Breast epithelium (tissue), 4 donors: Measurements from ENCODE around the gene OR2T8. TPM values are rescaled to one million over a fixed set of nuclear protein-coding genes. Genes with fewer than 3 reads are reported as not detected.
A peak's percentile ranks its signal among the peaks of the same experiment; 100 is the strongest.

Experiments used
- DNase-seq, 2 donors: peaks; one replicate each; pipeline ENCODE4 v3.0.0-alpha.2; 2019; ENCODE audit warnings: low spot score in 2 of 2
- H3K27ac ChIP-seq, 2 donors: fragments of 200-600 bp; sonication (generic) in 1 of 2; one replicate each; pipeline ENCODE4 v1.5.1; 2016 to 2019; ENCODE audit warnings: mild to moderate bottlenecking in 1 of 2
- H3K27me3 ChIP-seq, 2 donors: fragments of 200-600 bp; sonication (generic) in 1 of 2; one replicate each; pipeline versions ENCODE4 v1.5.1 to v1.6.0; 2017 to 2019; ENCODE audit warnings: control low read depth in 1 of 2, mild to moderate bottlenecking in 1 of 2
- H3K36me3 ChIP-seq: fragments of 200-600 bp; one replicate; pipeline ENCODE4 v1.5.1; 2019
- H3K4me1 ChIP-seq, 2 donors: fragments of 200-600 bp; sonication (generic); one replicate each; pipeline ENCODE4 v1.5.1; 2016 to 2019; ENCODE audit warnings: control low read depth in 1 of 2
- H3K4me3 ChIP-seq, 3 donors: fragments of 200-600 bp; sonication (generic); 1 replicate in 2 of 3; 2 replicates in 1 of 3; pipeline ENCODE4 v1.5.1; 2016 to 2019; ENCODE audit warnings: mild to moderate bottlenecking in 3 of 3, moderate library complexity in 2 of 3
- H3K9me3 ChIP-seq, 2 donors: fragments of 200-600 bp; sonication (generic) in 1 of 2; one replicate each; pipeline ENCODE4 v1.5.1; 2016 to 2019; ENCODE audit warnings: control low read depth in 1 of 2
- POLR2A ChIP-seq: fragments of 450-650 bp; IDR thresholded peaks from one replicate; pipeline ENCODE4 v1.6.1; 2016; ENCODE audit warnings: antibody characterized with exemption, mild to moderate bottlenecking, moderate library complexity
- POLR2AphosphoS5 ChIP-seq, 3 donors: sonication (generic); formaldehyde crosslinking; IDR thresholded peaks; one replicate each; pipeline ENCODE4 v1.6.1; 2017; ENCODE audit warnings: antibody characterized with exemption in 3 of 3
- intact Hi-C: fragments of 100-400 bp; cut with DNase I; formaldehyde crosslinking; loops from one replicate; pipeline ENCODE4 v1.15.1; 2023; ENCODE audit warnings: low total_unique reads
- total RNA-seq, 3 donors: library from RNA; depleted of rRNA; stranded (reverse); fragments of >200 nt; gene quantifications; one replicate each; pipeline ENCODE4 v1.1.0, GENCODE V29; 2016
- TF ChIP-seq, protein P1 (sequence below), 3 donors: fragments of 450-650 bp; IDR thresholded peaks; one replicate each; pipeline ENCODE4 v1.5.1; 2016 to 2017; ENCODE audit warnings: antibody characterized with exemption in 3 of 3, mild to moderate bottlenecking in 3 of 3, moderate library complexity in 3 of 3

OR2T8 gene
- total RNA-seq, 3 donors from 2014 or later = not detected

DNA sequence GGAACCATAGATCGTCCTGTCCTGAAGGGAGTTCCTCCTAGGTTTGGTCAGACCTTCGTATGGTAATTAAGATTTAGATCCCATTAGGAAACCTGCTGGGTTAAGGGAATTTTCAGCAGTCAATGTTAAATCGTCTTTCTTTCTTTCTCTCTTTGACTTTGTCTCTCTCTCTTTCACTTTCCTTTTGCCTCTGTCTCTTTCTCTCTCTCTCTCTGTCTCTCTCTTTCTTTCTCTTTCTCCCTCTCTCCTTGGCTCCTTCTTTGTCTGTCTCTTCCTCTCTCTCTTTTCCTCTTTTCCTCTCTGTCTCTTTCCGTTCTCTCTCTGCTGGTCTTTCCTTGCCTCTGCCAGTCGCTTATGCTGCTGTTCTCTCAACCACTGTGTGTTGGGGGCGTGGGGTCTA is 15.9 kb upstream of the OR2T8 start:
- Histone ChIP-seq H3K9me3 (no peaks in the 10 kb centered on the region), H3K4me3 (no peak overlapping the region), H3K27me3 (no peaks in the 10 kb centered on the region), H3K36me3 (no peaks in the 10 kb centered on the region), H3K4me1 (no peaks in the 10 kb centered on the region), H3K27ac (no peak overlapping the region)
- no peak for DNase-seq
- TF ChIP-seq POLR2AphosphoS5 (IDR thresholded peaks at IDR 0.05) (no peak), POLR2A (no peak)
- TF ChIP-seq, protein P1, sequence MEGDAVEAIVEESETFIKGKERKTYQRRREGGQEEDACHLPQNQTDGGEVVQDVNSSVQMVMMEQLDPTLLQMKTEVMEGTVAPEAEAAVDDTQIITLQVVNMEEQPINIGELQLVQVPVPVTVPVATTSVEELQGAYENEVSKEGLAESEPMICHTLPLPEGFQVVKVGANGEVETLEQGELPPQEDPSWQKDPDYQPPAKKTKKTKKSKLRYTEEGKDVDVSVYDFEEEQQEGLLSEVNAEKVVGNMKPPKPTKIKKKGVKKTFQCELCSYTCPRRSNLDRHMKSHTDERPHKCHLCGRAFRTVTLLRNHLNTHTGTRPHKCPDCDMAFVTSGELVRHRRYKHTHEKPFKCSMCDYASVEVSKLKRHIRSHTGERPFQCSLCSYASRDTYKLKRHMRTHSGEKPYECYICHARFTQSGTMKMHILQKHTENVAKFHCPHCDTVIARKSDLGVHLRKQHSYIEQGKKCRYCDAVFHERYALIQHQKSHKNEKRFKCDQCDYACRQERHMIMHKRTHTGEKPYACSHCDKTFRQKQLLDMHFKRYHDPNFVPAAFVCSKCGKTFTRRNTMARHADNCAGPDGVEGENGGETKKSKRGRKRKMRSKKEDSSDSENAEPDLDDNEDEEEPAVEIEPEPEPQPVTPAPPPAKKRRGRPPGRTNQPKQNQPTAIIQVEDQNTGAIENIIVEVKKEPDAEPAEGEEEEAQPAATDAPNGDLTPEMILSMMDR (IDR thresholded peaks at IDR 0.05) = no peak
- intact Hi-C loops = no loop called here

DNA sequence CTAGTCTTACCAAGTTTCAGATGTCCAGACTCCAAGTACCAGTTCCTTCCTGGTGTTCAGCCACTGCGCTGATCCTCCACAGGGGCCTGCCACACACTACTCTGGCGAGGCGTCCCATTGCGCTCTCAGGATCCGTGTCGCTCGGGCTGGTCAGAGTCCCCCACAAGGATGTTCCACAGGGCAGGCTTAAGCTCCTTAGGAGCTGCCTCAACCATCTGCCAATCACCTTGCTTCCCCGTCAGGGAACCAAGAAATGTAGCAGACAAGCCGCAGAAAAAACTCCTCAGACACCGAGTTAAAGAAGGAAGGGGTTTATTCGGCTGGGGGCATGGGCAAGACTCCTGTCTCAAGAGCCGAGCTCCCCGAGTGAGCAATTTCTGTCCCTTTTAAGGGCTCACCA is 14.9 kb upstream of the OR2T8 start:
- Histone ChIP-seq H3K27me3 (no peaks in the 10 kb centered on the region), H3K9me3 (no peaks in the 10 kb centered on the region), H3K4me3 (no peak overlapping the region), H3K36me3 (no peaks in the 10 kb centered on the region), H3K27ac (no peak overlapping the region), H3K4me1 (no peaks in the 10 kb centered on the region)
- no peak for DNase-seq
- intact Hi-C loops = no loop called here
- TF ChIP-seq POLR2AphosphoS5 (IDR thresholded peaks at IDR 0.05) (no peak), POLR2A (no peak)
- TF ChIP-seq, protein P1 (IDR thresholded peaks at IDR 0.05) = no peak

DNA sequence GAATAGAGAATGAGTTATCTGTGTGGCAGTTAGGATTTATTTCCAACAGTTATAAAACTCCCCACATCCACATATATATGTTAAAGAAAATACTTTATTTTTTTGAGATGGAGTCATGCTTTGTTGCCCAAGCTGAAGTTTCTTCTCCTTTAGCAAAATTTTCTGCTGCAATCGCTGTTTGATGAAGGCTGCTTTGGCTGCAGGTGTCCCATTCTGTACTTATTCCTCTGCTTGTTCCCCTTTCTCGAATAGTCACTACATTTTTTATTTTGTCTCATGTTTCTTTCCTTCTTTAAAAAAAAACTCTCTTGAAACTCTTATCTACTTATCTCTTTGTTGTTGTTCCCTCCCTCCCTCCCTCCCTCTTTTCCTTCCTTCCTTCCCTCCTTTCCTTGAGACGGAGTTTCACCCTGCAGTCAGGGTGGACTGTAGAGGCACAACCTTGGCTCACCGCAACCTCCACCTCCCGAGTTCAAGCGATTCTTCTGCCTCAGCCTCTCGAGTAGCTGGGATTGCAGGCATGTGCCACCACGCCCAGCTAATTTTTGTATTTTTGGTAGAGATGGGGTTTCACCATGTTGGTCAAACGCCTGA is 14.0 kb upstream of the OR2T8 start:
- no peak overlapping the region for H3K27ac ChIP-seq
- no peaks in the 10 kb centered on the region for H3K4me1 ChIP-seq
- H3K27me3 ChIP-seq = no peaks in the 10 kb centered on the region
- H3K9me3 ChIP-seq = no peaks in the 10 kb centered on the region
- peak overlapping the region; percentile 22 to 60 (median 33) for H3K4me3 ChIP-seq
- no peaks in the 10 kb centered on the region for H3K36me3 ChIP-seq
- intact Hi-C loops = no loop called here
- no peak for DNase-seq
- TF ChIP-seq, protein P1 (IDR thresholded peaks at IDR 0.05) = no peak
- TF ChIP-seq POLR2A (no peak), POLR2AphosphoS5 (IDR thresholded peaks at IDR 0.05) (no peak)

DNA sequence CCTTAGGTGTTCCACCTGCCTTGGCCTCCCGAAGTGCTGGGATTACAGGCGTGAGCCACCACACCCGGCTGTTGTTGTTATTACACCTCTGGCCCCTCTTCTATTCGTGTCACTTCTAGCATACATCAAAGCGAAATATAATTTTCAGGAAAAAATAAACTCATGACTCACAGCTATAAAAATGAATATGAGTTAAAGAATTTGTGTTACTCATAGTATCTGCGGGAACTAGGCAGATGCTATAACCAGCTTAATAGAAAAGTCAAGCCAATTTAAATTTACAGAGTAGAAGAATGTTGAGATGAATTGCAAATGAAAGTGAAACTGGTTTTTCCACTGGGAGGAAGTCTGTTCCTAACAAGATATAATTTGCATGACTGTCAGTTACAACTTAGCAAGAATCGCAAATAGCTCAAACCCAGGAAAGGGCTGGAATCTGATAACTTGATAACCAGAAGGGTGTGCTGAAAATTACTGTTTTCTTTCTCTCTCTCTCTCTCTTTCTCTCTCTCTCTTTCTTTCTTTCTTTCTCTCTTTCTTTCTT is 13.5 kb upstream of the OR2T8 start:
- Histone ChIP-seq H3K36me3 (no peaks in the 10 kb centered on the region), H3K27ac (no peak overlapping the region), H3K9me3 (no peaks in the 10 kb centered on the region), H3K4me1 (no peaks in the 10 kb centered on the region), H3K4me3 (peak overlapping the region; percentile 22 to 60 (median 33)), H3K27me3 (no peaks in the 10 kb centered on the region)
- DNase-seq = no peak
- intact Hi-C loops = no loop called here
- TF ChIP-seq POLR2A (no peak), POLR2AphosphoS5 (IDR thresholded peaks at IDR 0.05) (no peak)
- TF ChIP-seq, protein P1 (IDR thresholded peaks at IDR 0.05) = no peak

DNA sequence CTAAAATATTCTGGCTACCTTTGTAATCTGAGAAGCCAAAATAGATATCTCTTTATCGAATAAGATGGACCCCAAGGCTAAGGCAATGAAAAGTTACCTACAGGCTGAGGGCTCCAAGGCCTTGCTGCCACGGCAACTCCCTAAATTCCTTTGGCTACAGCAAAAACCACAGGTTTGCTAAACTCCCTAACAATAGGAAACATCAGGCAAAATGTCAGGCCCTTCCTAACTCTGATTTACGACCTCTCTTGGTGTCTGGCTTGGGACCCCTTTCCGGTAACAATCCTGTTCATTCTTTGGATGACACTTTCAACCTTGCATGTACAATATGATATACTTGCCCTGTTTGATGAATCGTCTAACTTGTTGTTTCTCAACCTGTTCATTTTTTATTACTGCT is 11.3 kb upstream of the OR2T8 start:
- intact Hi-C loops = no loop called here
- no peaks in the 10 kb centered on the region for H3K36me3 ChIP-seq
- no peaks in the 10 kb centered on the region for H3K4me1 ChIP-seq
- H3K27ac ChIP-seq = no peak overlapping the region
- no peak overlapping the region for H3K4me3 ChIP-seq
- no peak for DNase-seq
- TF ChIP-seq, protein P1 (IDR thresholded peaks at IDR 0.05) = no peak
- TF ChIP-seq POLR2A = no peak
- no peak for TF ChIP-seq POLR2AphosphoS5 (IDR thresholded peaks at IDR 0.05)
- no peaks in the 10 kb centered on the region for H3K9me3 ChIP-seq
- H3K27me3 ChIP-seq = no peaks in the 10 kb centered on the region
